GM19239 (cell line): ENCODE results near the gene CD44.

ENCODE experiments used
- DNase-seq: peaks from one replicate; pipeline ENCODE4 v3.0.0; 2011; ENCODE audit warnings: low spot score; ENCODE audit not compliant: insufficient read length
- FAIRE-seq: peaks from 2 replicates; lab custom pipeline; 2011; peaks lifted over from hg19 to GRCh38; lab: Jason Lieb, UNC

The CD44 gene

GRCh38 chr11:35275786-35276170 is 136.8 kb downstream of the CD44 start:
- FAIRE-seq: no peak
- DNase-seq: no peak

DNA sequence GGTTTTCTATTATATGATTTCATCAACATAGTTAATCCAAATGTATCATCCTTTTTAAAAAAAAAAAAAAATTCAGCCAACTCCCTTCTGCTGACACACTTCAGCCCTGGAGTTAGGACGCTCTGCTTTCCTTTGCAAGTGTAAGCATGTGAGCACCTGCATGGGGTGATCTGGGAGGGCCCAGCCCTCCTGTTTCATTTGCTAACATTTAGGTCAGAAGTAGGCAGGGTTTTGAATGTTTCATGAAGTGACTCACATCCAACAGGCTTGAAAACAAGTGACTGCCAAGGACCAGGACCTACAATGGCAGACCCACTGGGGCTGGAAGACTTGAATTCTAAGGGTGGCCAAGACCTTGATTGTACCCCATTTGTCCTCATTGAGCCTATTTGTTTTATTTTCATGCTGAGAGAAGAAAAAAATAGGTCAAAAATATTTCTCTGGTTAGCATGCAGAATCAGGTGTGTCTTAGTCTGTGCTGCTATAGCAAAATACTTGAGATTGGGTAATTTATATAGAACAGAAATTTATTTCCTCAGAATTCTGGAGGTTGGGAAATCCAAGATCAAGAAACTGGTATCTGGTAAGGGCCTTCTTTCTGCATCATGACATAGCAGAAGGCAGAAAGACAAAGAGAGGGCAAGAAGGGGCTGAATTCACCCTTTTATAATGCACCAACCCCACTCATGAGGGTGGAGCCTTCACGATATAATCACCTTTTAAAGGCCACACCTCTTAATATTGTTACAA is 137.6 kb downstream of the CD44 start:
- DNase-seq (no peak), FAIRE-seq (no peak)

- no peak for DNase-seq
- FAIRE-seq: no peak
Measured at GRCh38 chr11:35277827-35278226, 138.9 kb downstream of the CD44 start.

DNA sequence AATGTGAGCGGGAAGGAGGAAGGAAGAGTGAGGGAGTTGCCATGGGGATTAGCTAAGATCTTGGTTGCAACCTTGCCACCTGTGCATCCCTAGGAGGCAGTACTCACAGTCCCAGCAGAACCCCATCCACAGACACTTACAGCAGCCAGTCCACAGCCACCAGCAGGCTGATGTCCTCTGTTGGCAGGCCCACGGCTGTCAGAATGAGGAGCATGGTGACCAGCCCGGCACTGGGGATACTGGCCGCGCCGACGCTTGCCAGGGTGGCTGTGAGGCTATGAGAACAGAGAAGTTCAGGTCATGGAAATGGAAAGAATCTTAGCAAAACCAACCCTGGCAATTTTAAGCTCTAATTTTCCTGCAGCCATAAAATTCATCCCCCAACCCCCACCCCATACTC is 141.8 kb downstream of the CD44 start:
- no peak for DNase-seq
- no peak for FAIRE-seq

DNA sequence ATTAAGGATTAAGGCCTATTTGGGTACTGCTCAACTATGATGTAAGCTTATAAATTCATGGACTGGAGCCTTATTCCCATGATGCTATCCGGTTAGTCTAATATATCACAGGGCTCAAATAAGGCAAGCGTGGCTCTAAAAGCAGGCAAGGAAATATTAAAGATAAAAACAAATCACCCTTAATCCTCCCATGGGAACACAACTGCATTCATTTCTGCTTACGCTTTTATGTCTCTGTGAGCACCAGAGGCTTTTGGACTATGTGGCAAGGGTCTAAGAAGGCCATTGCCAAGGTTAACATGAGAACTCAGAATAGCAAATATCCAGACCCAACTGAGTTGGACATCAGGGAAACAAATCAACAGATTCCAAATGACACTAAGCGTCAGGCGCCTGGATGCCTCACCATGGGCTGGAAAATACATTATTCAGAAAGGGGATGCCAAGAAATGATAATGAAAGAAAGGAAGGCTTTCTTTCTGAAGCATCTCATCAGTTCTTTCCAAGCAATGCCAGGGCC is 142.3 kb downstream of the CD44 start:
- FAIRE-seq: no peak
- no peak for DNase-seq
